ENCODE measurements around the gene BAIAP2L1.

Gene BAIAP2L1

DNA sequence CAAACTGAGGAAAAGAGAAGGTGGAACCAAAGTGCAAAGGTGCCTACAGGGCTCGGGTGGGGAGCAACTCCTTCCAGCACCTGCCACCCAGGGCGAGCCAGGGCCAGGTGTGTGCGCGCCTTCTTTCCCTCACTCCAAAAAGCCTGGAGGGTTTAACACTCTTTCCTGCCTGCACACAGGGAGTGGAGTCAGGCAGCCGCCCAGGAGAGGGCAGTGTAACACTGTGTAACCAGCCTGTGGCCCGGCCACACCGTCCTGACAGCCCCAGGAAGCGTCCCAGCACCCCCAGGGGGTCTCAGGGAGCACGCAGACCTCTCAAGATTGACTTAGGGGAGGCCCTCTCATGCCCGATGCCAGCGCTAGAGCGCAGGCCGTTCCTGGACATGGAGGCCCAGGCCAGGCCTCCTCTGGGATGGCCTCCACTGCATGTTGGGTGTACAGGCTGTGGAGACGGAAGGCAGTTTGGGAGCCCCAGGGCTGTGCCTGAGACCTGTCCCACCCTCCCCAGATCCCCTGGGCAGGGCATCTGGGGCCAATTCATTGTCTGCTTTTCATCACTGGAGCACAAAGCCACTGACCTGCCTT, 106.0 kb downstream of the BAIAP2L1 start (continued):
- TF ChIP-seq ZBTB26 (tag by site-specific recombination; optimal IDR thresholded peaks at IDR 0.05) (peak; percentile 14), ZNF791 (tag by site-specific recombination; IDR thresholded peaks at IDR 0.05) (no peak), ZNF501 (tag by site-specific recombination; IDR thresholded peaks at IDR 0.05) (0 out of 2 replicates have a peak, but pooled peaks have one; percentile 38), ZNF292 (tag by site-specific recombination; IDR thresholded peaks at IDR 0.05; ENCODE audit: borderline replicate concordance, low read depth) (no peak), ZNF654 (tag by site-specific recombination; IDR thresholded peaks at IDR 0.05; ENCODE audit: low read depth) (peak; percentile 93), ZBTB21 (tag by site-specific recombination; IDR thresholded peaks at IDR 0.05) (no peak), ZNF146 (tag by site-specific recombination; IDR thresholded peaks at IDR 0.05) (no peak), ZIC2 (tag by site-specific recombination; IDR thresholded peaks at IDR 0.05) (peak; percentile 80), ZNF404 (tag by site-specific recombination; IDR thresholded peaks at IDR 0.05) (no peak), KLF10 (tag by site-specific recombination; IDR thresholded peaks at IDR 0.05) (no peak), ZBTB17 (tag by site-specific recombination; IDR thresholded peaks at IDR 0.05) (peak; percentile 46; the same call in 1 of the 2 replicates), TRIM28 (IDR thresholded peaks at IDR 0.05; ENCODE audit: borderline replicate concordance, low read length) (no peak), ZNF184 (tag by site-specific recombination; IDR thresholded peaks at IDR 0.05) (no peak), ZNF366 (tag by site-specific recombination; conservative IDR thresholded peaks at IDR 0.05) (peak; percentile 64), ZNF169 (tag by site-specific recombination; IDR thresholded peaks at IDR 0.05) (no peak), ZNF423 (tag by site-specific recombination; IDR thresholded peaks at IDR 0.05) (peak; percentile 46; the same call in 1 of the 2 replicates), HOXA7 (CRISPR knock-in tag; IDR thresholded peaks at IDR 0.05; ENCODE audit: borderline replicate concordance) (no peak), ZNF350 (tag by site-specific recombination; IDR thresholded peaks at IDR 0.05) (no peak), ZNF280D (tag by site-specific recombination; IDR thresholded peaks at IDR 0.05) (no peak), YY2 (tag by site-specific recombination; IDR thresholded peaks at IDR 0.05) (no peak), ZFP69B (tag by site-specific recombination; IDR thresholded peaks at IDR 0.05) (no peak), ZNF433 (tag by site-specific recombination; IDR thresholded peaks at IDR 0.05; ENCODE audit: low read depth) (no peak), ZNF362 (tag by site-specific recombination; IDR thresholded peaks at IDR 0.05) (no peak), MYNN (tag by site-specific recombination; IDR thresholded peaks at IDR 0.05; ENCODE audit: borderline replicate concordance) (no peak), ZNF157 (tag by site-specific recombination; IDR thresholded peaks at IDR 0.05) (no peak), ZNF280C (tag by site-specific recombination; IDR thresholded peaks at IDR 0.05) (no peak), ZNF302 (tag by site-specific recombination; IDR thresholded peaks at IDR 0.05; ENCODE audit: low read depth) (no peak), ZNF626 (tag by site-specific recombination; IDR thresholded peaks at IDR 0.05) (no peak), ZNF10 (tag by site-specific recombination; IDR thresholded peaks at IDR 0.05) (no peak), MZF1 (tag by site-specific recombination; IDR thresholded peaks at IDR 0.05; ENCODE audit: borderline replicate concordance) (no peak), GLIS1 (tag by site-specific recombination; IDR thresholded peaks at IDR 0.05) (peak; percentile 93)
- TF ChIP-seq, protein P1, sequence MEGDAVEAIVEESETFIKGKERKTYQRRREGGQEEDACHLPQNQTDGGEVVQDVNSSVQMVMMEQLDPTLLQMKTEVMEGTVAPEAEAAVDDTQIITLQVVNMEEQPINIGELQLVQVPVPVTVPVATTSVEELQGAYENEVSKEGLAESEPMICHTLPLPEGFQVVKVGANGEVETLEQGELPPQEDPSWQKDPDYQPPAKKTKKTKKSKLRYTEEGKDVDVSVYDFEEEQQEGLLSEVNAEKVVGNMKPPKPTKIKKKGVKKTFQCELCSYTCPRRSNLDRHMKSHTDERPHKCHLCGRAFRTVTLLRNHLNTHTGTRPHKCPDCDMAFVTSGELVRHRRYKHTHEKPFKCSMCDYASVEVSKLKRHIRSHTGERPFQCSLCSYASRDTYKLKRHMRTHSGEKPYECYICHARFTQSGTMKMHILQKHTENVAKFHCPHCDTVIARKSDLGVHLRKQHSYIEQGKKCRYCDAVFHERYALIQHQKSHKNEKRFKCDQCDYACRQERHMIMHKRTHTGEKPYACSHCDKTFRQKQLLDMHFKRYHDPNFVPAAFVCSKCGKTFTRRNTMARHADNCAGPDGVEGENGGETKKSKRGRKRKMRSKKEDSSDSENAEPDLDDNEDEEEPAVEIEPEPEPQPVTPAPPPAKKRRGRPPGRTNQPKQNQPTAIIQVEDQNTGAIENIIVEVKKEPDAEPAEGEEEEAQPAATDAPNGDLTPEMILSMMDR (tag by site-specific recombination; IDR thresholded peaks at IDR 0.05) = peak; percentile 94
- TF ChIP-seq, protein P2, sequence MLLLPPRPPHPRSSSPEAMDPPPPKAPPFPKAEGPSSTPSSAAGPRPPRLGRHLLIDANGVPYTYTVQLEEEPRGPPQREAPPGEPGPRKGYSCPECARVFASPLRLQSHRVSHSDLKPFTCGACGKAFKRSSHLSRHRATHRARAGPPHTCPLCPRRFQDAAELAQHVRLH (tag by site-specific recombination; IDR thresholded peaks at IDR 0.05) = no peak
